ENCODE results near the gene STK4. TPM values are rescaled to one million over a fixed set of nuclear protein-coding genes. Genes with fewer than 3 reads are reported as not detected.

STK4 gene
- total RNA-seq, 1 donor = 35.8 TPM

GRCh38 chr20:44948513-44948912 lies 17.8 kb upstream of the STK4 start:
- TF ChIP-seq CTCF (IDR thresholded peaks at IDR 0.05; ENCODE audit: insufficient read depth, low read depth, low read length) = no peak
- no peak for DNase-seq (ENCODE audit: low read depth)
- no peak overlapping the region for H3K4me3 ChIP-seq (ENCODE audit: low read depth, low read length)

- H3K4me3 ChIP-seq (ENCODE audit: low read depth, low read length) = no peak overlapping the region
- no peak for DNase-seq (ENCODE audit: low read depth)
- TF ChIP-seq CTCF (IDR thresholded peaks at IDR 0.05; ENCODE audit: insufficient read depth, low read depth, low read length) = no peak
These were observed 15.9 kb upstream of the STK4 start for GRCh38 chr20:44950368-44950767.

GRCh38 chr20:44952731-44953130 lies 13.6 kb upstream of the STK4 start:
- no peak for TF ChIP-seq CTCF (IDR thresholded peaks at IDR 0.05; ENCODE audit: insufficient read depth, low read depth, low read length)
- no peak for DNase-seq (ENCODE audit: low read depth)
- H3K4me3 ChIP-seq (ENCODE audit: low read depth, low read length) = no peak overlapping the region

- no peak for TF ChIP-seq CTCF (IDR thresholded peaks at IDR 0.05; ENCODE audit: insufficient read depth, low read depth, low read length)
- no peak overlapping the region for H3K4me3 ChIP-seq (ENCODE audit: low read depth, low read length)
- no peak for DNase-seq (ENCODE audit: low read depth)
These were observed 12.1 kb upstream of the STK4 start for GRCh38 chr20:44954211-44954610.

- TF ChIP-seq CTCF (IDR thresholded peaks at IDR 0.05; ENCODE audit: insufficient read depth, low read depth, low read length) = no peak
- no peak overlapping the region for H3K4me3 ChIP-seq (ENCODE audit: low read depth, low read length)
- DNase-seq (ENCODE audit: low read depth) = no peak
These were observed 11.0 kb upstream of the STK4 start for GRCh38 chr20:44955270-44955669.

- TF ChIP-seq CTCF (IDR thresholded peaks at IDR 0.05; ENCODE audit: insufficient read depth, low read depth, low read length) = no peak
- no peak overlapping the region for H3K4me3 ChIP-seq (ENCODE audit: low read depth, low read length)
- DNase-seq (ENCODE audit: low read depth) = no peak
These were observed 9.9 kb upstream of the STK4 start for GRCh38 chr20:44956410-44956809.

- no peak overlapping the region for H3K4me3 ChIP-seq (ENCODE audit: low read depth, low read length)
- TF ChIP-seq CTCF (IDR thresholded peaks at IDR 0.05; ENCODE audit: insufficient read depth, low read depth, low read length) = no peak
- DNase-seq (ENCODE audit: low read depth) = no peak
These were observed 8.0 kb upstream of the STK4 start for GRCh38 chr20:44958276-44958675.
